ENCODE results near the gene LAS1L.

GRCh38 chrX:65545456-65545855 is 10.9 kb upstream of the LAS1L start:
- TF ChIP-seq POLR2A (IDR thresholded peaks at IDR 0.05; ENCODE audit: low read depth, low read length) (no peak), POU2F2 (IDR thresholded peaks at IDR 0.05; ENCODE audit: low read depth, low read length) (no peak), TAF1 (IDR thresholded peaks at IDR 0.05; ENCODE audit: low read depth, low read length) (no peak)
